HEK293 (cell line): ENCODE results near the gene CHST8.

Source experiments
- CTCF ChIA-PET: fragments of 350-600 bp; formaldehyde crosslinking; extraction: SDS; loops from one replicate; lab custom pipeline; 2021; ENCODE audit warnings: antibody characterized with exemption; lab: Yijun Ruan, JAX
- POLR2A ChIA-PET: fragments of 300-600 bp; formaldehyde crosslinking; extraction: SDS; loops from one replicate; lab custom pipeline; 2020; ENCODE audit warnings: antibody characterized with exemption, inconsistent platforms; lab: Yijun Ruan, JAX
- H3K27ac ChIP-seq: fragments of 200-500 bp; sonication (Bioruptor generic); 2 replicates; pipeline ENCODE4 v1.5.1; 2014; ENCODE audit warnings: low read depth, low read length, control low read depth, inconsistent platforms; ENCODE audit errors: extremely low read depth
- H3K36me3 ChIP-seq, 2 experiments: fragments of 200-500 bp in 1 of 2; sonication (Bioruptor generic) in 1 of 2; 1 replicate in 1 of 2; 2 replicates in 1 of 2; pipeline ENCODE4 v1.5.1; 2014 to 2017; ENCODE audit warnings: inconsistent platforms in 2 of 2, low read length in 2 of 2; ENCODE audit not compliant: control insufficient read depth in 2 of 2, insufficient read depth in 1 of 2
- H3K4me1 ChIP-seq: fragments of 200-500 bp; sonication (Bioruptor generic); 2 replicates; pipeline ENCODE4 v1.5.1; 2014; ENCODE audit warnings: mild to moderate bottlenecking, low read length, inconsistent platforms; ENCODE audit not compliant: control insufficient read depth, insufficient read depth
- H3K4me3 ChIP-seq: 2 replicates; pipeline ENCODE4 v1.5.1; 2011; ENCODE audit warnings: low read depth, mild to moderate bottlenecking, control low read depth, low read length, moderate library complexity
- H3K9me3 ChIP-seq: fragments of 200-500 bp; sonication (Bioruptor generic); 2 replicates; pipeline ENCODE4 v1.5.1; 2014; ENCODE audit warnings: low read depth, low read length, inconsistent platforms; ENCODE audit not compliant: control insufficient read depth, insufficient read depth
- BCL11A ChIP-seq: fragments of 450-650 bp; formaldehyde crosslinking; IDR thresholded peaks from 2 replicates; pipeline ENCODE4 v1.5.1; 2016; ENCODE audit warnings: low read depth, missing biosample characterization, missing genetic modification characterization
- KLF17 ChIP-seq: fragments of 450-650 bp; formaldehyde crosslinking; IDR thresholded peaks from 2 replicates; pipeline ENCODE4 v1.5.1; 2016; ENCODE audit warnings: missing biosample characterization, missing genetic modification characterization
- MEIS1 ChIP-seq: sonication (generic); formaldehyde crosslinking; IDR thresholded peaks from 2 replicates; pipeline ENCODE4 v1.8.1; 2022; ENCODE audit warnings: missing genetic modification reagents, mild to moderate bottlenecking, borderline replicate concordance
- PATZ1 ChIP-seq: fragments of 450-650 bp; formaldehyde crosslinking; IDR thresholded peaks from 2 replicates; pipeline ENCODE4 v1.5.1; 2016; ENCODE audit warnings: missing biosample characterization, missing genetic modification characterization
- REST ChIP-seq: fragments of 450-650 bp; formaldehyde crosslinking; IDR thresholded peaks from 2 replicates; pipeline ENCODE4 v1.5.1; 2016; ENCODE audit warnings: missing biosample characterization, missing genetic modification characterization
- SETDB1 ChIP-seq: IDR thresholded peaks from one replicate; pipeline ENCODE4 v1.6.1; 2017; ENCODE audit warnings: mild to moderate bottlenecking, low read length, moderate library complexity, mixed read lengths; ENCODE audit not compliant: insufficient read length
- SP3 ChIP-seq: fragments of 450-650 bp; formaldehyde crosslinking; IDR thresholded peaks from 2 replicates; pipeline ENCODE4 v1.5.1; 2016; ENCODE audit warnings: missing biosample characterization, missing genetic modification characterization
- ZFHX2 ChIP-seq: fragments of 450-650 bp; formaldehyde crosslinking; conservative IDR thresholded peaks from 2 replicates; pipeline ENCODE4 v1.5.1; 2016; ENCODE audit warnings: missing biosample characterization, missing genetic modification characterization
- ZFP41 ChIP-seq: fragments of 450-650 bp; formaldehyde crosslinking; IDR thresholded peaks from 2 replicates; pipeline ENCODE4 v1.5.1; 2016; ENCODE audit warnings: missing biosample characterization, missing genetic modification characterization, borderline replicate concordance
- ZNF112 ChIP-seq: fragments of 450-650 bp; formaldehyde crosslinking; IDR thresholded peaks from 2 replicates; pipeline ENCODE4 v1.5.0; 2017; ENCODE audit warnings: missing biosample characterization, missing genetic modification characterization
- ZNF138 ChIP-seq: fragments of 450-650 bp; formaldehyde crosslinking; IDR thresholded peaks from 2 replicates; pipeline ENCODE4 v1.5.1; 2016; ENCODE audit warnings: missing biosample characterization, missing genetic modification characterization, borderline replicate concordance
- ZNF23 ChIP-seq: fragments of 450-650 bp; formaldehyde crosslinking; IDR thresholded peaks from 2 replicates; pipeline ENCODE4 v1.5.1; 2016; ENCODE audit warnings: missing biosample characterization, missing genetic modification characterization, borderline replicate concordance
- ZNF292 ChIP-seq: fragments of 450-650 bp; formaldehyde crosslinking; IDR thresholded peaks from 2 replicates; pipeline ENCODE4 v1.5.1; 2016; ENCODE audit warnings: low read depth, missing biosample characterization, missing genetic modification characterization, borderline replicate concordance
- ZNF324 ChIP-seq: fragments of 450-650 bp; formaldehyde crosslinking; IDR thresholded peaks from 2 replicates; pipeline ENCODE4 v1.5.1; 2016; ENCODE audit warnings: missing biosample characterization, missing genetic modification characterization
- ZNF398 ChIP-seq: fragments of 450-650 bp; formaldehyde crosslinking; IDR thresholded peaks from 2 replicates; pipeline ENCODE4 v1.5.1; 2017; ENCODE audit warnings: missing biosample characterization, missing genetic modification characterization
- ZNF416 ChIP-seq: fragments of 450-650 bp; formaldehyde crosslinking; IDR thresholded peaks from 2 replicates; pipeline ENCODE4 v1.5.1; 2016; ENCODE audit warnings: missing biosample characterization, missing genetic modification characterization
- ZNF423 ChIP-seq: fragments of 450-650 bp; formaldehyde crosslinking; IDR thresholded peaks from 2 replicates; pipeline ENCODE4 v1.5.1; 2016; ENCODE audit warnings: missing biosample characterization, missing genetic modification characterization
- ZNF518A ChIP-seq: fragments of 450-650 bp; formaldehyde crosslinking; conservative IDR thresholded peaks from 2 replicates; pipeline ENCODE4 v1.5.1; 2016; ENCODE audit warnings: low read depth, missing biosample characterization, missing genetic modification characterization
- ZNF580 ChIP-seq: fragments of 450-650 bp; formaldehyde crosslinking; IDR thresholded peaks from 2 replicates; pipeline ENCODE4 v1.5.1; 2016; ENCODE audit warnings: missing biosample characterization, missing genetic modification characterization
- ZNF768 ChIP-seq: fragments of 450-650 bp; formaldehyde crosslinking; IDR thresholded peaks from 2 replicates; pipeline ENCODE4 v1.5.1; 2018; ENCODE audit warnings: missing biosample characterization, mild to moderate bottlenecking, missing genetic modification characterization
- ZNF843 ChIP-seq: fragments of 450-650 bp; formaldehyde crosslinking; IDR thresholded peaks from 2 replicates; pipeline ENCODE4 v1.5.1; 2016; ENCODE audit warnings: missing biosample characterization, missing genetic modification characterization

CHST8 gene

GRCh38 chr19:33602576-33603204 lies 19.1 kb upstream of the CHST8 start (continued):
- TF ChIP-seq ZNF518A (tag by site-specific recombination) (no peak), KLF17 (no peak), ZNF843 (no peak), PATZ1 (tag by site-specific recombination) (no peak), ZNF768 (tag by site-specific recombination) (no peak), ZNF138 (no peak), ZNF423 (tag by site-specific recombination) (no peak), ZNF398 (no peak), ZFHX2 (tag by site-specific recombination) (no peak), ZNF112 (no peak), SETDB1 (no peak), BCL11A (tag by site-specific recombination) (no peak)

GRCh38 chr19:33603377-33603776 lies 18.4 kb upstream of the CHST8 start:
- H3K27ac ChIP-seq, result no peak overlapping the region
- POLR2A ChIA-PET, result no interaction called here
- TF ChIP-seq BCL11A (tag by site-specific recombination) (no peak), SP3 (no peak), MEIS1 (CRISPR knock-in tag) (no peak), REST (no peak), ZNF416 (tag by site-specific recombination) (no peak), ZNF324 (tag by site-specific recombination) (no peak), ZNF292 (tag by site-specific recombination) (no peak), ZNF580 (tag by site-specific recombination) (no peak), ZNF23 (no peak), ZFP41 (tag by site-specific recombination) (no peak)
- CTCF ChIA-PET, result interaction anchor here (0.6 kb wide), 2 partner anchors 379 to 417 kb away, joined by 3 to 6 read pairs; no protein-coding TSS in a partner anchor
- H3K4me3 ChIP-seq, result no peak overlapping the region
- no peaks in the 10 kb centered on the region for H3K4me1 ChIP-seq
- peaks cover 16% of the 10 kb centered on the region for H3K9me3 ChIP-seq
- no peaks in the 10 kb centered on the region for H3K36me3 ChIP-seq
